GM12892 (cell line): ENCODE data around the gene YBX1.
"Not testable (repeated sequence)": the region's sequence is repeated elsewhere in the genome, so short reads cannot be mapped to it uniquely, and the experiment has no call there.

Experiments
- DNase-seq: peaks from one replicate; pipeline ENCODE4 v3.0.0; 2011; ENCODE audit not compliant: insufficient read length
- FAIRE-seq: peaks from 2 replicates; lab custom pipeline; 2011; peaks lifted over from hg19 to GRCh38; lab: Jason Lieb, UNC
- POLR2A ChIP-seq: IDR thresholded peaks from 2 replicates; pipeline ENCODE4 v1.6.1; 2011; ENCODE audit warnings: low read depth, low read length, control low read depth
- POLR2AphosphoS5 ChIP-seq: IDR thresholded peaks from 2 replicates; pipeline ENCODE4 v1.6.1; 2011; ENCODE audit warnings: low read depth, low read length, control low read depth
- TAF1 ChIP-seq: IDR thresholded peaks from 2 replicates; pipeline ENCODE4 v1.6.1; 2011; ENCODE audit warnings: low read depth, mild to moderate bottlenecking, control low read depth, low read length, borderline replicate concordance

Gene YBX1

GRCh38 chr1:42675467-42675866, 6.8 kb upstream of the YBX1 start:
- DNase-seq (no peak), FAIRE-seq (no peak)
- TF ChIP-seq POLR2A (no peak), POLR2AphosphoS5 (no peak), TAF1 (no peak)

GRCh38 chr1:42676534-42677087, 5.6 kb upstream of the YBX1 start:
- no peak for TF ChIP-seq POLR2A
- no peak for TF ChIP-seq POLR2AphosphoS5
- no peak for TF ChIP-seq TAF1
- no peak for FAIRE-seq
- no peak for DNase-seq

GRCh38 chr1:42679364-42679983, 2.7 kb upstream of the YBX1 start:
- DNase-seq: no peak
- no peak for TF ChIP-seq POLR2AphosphoS5
- TF ChIP-seq TAF1: no peak
- no peak for TF ChIP-seq POLR2A
- FAIRE-seq: no peak

GRCh38 chr1:42680055-42680454, 2.2 kb upstream of the YBX1 start:
- DNase-seq (no peak), FAIRE-seq (no peak)
- TF ChIP-seq POLR2AphosphoS5: no peak
- TF ChIP-seq POLR2A: no peak
- no peak for TF ChIP-seq TAF1

GRCh38 chr1:42680921-42681683, 1.1 kb upstream of the YBX1 start:
- FAIRE-seq (no peak), DNase-seq (no peak)
- TF ChIP-seq POLR2A: peak; percentile 12; the same call in 1 of the 2 replicates
- TF ChIP-seq TAF1: no peak
- no peak for TF ChIP-seq POLR2AphosphoS5

GRCh38 chr1:42682484-42682738, 193 bp downstream of the YBX1 start:
- not testable (repeated sequence) for DNase-seq, FAIRE-seq

- peak; percentile 83 for TF ChIP-seq POLR2A
- peak; percentile 70 for TF ChIP-seq POLR2AphosphoS5
- TF ChIP-seq TAF1: no peak
- DNase-seq (peak; percentile 56), FAIRE-seq (no peak)
These were observed 717 bp downstream of the YBX1 start for GRCh38 chr1:42682739-42683531.

- FAIRE-seq: peak; percentile 83
- DNase-seq: no peak
- no peak for TF ChIP-seq TAF1
- TF ChIP-seq POLR2AphosphoS5: no peak
- no peak; the same call in 1 of the 2 replicates for TF ChIP-seq POLR2A
These were observed 1.9 kb downstream of the YBX1 start for GRCh38 chr1:42684139-42684538.

- DNase-seq (no peak), FAIRE-seq (no peak)
- TF ChIP-seq POLR2AphosphoS5: no peak
- no peak for TF ChIP-seq TAF1
- TF ChIP-seq POLR2A: no peak
These were observed 4.2 kb downstream of the YBX1 start for GRCh38 chr1:42686418-42686817.

GRCh38 chr1:42689912-42690311, 7.7 kb downstream of the YBX1 start:
- FAIRE-seq (no peak), DNase-seq (no peak)
- TF ChIP-seq POLR2A: no peak
- no peak for TF ChIP-seq POLR2AphosphoS5
- no peak for TF ChIP-seq TAF1

GRCh38 chr1:42690477-42691156, 8.4 kb downstream of the YBX1 start:
- peak; percentile 58 for FAIRE-seq
- TF ChIP-seq TAF1 (no peak), POLR2AphosphoS5 (no peak), POLR2A (no peak)
- DNase-seq: no peak

GRCh38 chr1:42691157-42691498, 8.9 kb downstream of the YBX1 start:
- FAIRE-seq: peak; percentile 66
- no peak for DNase-seq
- TF ChIP-seq TAF1 (no peak), POLR2AphosphoS5 (no peak), POLR2A (no peak)
